Spleen (tissue), 7 donors: Measurements from ENCODE around the gene MCC.

Source experiments
- CTCF ChIP-seq, 11 experiments: fragments of 200-600 bp in 7 of 11; fragments of 450-650 bp in 4 of 11; sonication (generic) in 4 of 11; IDR thresholded peaks in 8 of 11; conservative IDR thresholded peaks in 3 of 11; 1 replicate in 7 of 11; 2 replicates in 4 of 11; pipeline versions ENCODE4 v1.4.0 to v1.8.0; 2016 to 2021; ENCODE audit warnings: antibody characterized with exemption in 11 of 11, inconsistent platforms in 4 of 11, mild to moderate bottlenecking in 1 of 11
- POLR2A ChIP-seq, 3 donors: fragments of 450-650 bp; IDR thresholded peaks; one replicate each; pipeline ENCODE4 v1.5.1; 2017; ENCODE audit warnings: antibody characterized with exemption in 3 of 3, mild to moderate bottlenecking in 1 of 3
- POLR2AphosphoS5 ChIP-seq, 3 donors: sonication (generic); formaldehyde crosslinking; IDR thresholded peaks; one replicate each; pipeline ENCODE4 v1.5.1; 2017; ENCODE audit warnings: antibody characterized with exemption in 3 of 3
- donor health status: DM: no; HTN: no; CAD: no; lungs with moderate emphysema.
- donor health status: DM: no; HTN: no; CAD: no.
- donor health status: DM: no; HTN: no; CAD: no.

DNA sequence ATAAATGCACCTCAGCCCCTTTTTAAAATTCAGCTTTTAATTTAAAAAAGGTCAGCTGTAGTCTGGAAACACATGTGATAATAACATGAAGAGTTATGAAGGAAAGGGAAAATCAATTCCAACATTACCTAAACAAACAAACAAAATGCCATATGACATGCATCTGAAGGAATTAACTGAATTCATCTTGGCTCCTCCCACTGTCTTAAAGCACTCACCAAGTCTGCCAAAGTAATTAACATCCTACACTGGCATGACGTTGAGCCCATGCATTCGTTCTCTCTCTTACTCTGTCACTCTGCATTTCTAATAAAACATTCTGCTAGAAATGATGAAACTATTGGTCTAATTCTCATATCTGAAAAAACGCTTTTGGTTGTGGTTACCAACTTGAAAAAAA is 91.2 kb downstream of the MCC start:
- TF ChIP-seq CTCF (IDR thresholded peaks at IDR 0.05 in 8 of 11, conservative IDR thresholded peaks at IDR 0.05 in 3 of 11) (no peak), POLR2A (IDR thresholded peaks at IDR 0.05) (no peak), POLR2AphosphoS5 (IDR thresholded peaks at IDR 0.05) (no peak)
